Loucy (cell line): ENCODE data around the gene TMIGD3.

ENCODE experiments used
- H2AFZ ChIP-seq: fragments of 200-600 bp; sonication (generic); 2 replicates; pipeline ENCODE4 v1.6.0; 2016; ENCODE audit warnings: antibody characterized with exemption, mild to moderate bottlenecking, low read length, moderate library complexity
- H3F3A ChIP-seq: fragments of 200-600 bp; 2 replicates; pipeline ENCODE4 v1.6.0; 2016; ENCODE audit warnings: antibody characterized with exemption, low read depth, mild to moderate bottlenecking
- H3K27me3 ChIP-seq: fragments of 200-600 bp; sonication (generic); 2 replicates; pipeline ENCODE4 v1.6.1; 2014; ENCODE audit warnings: low read length, mild to moderate bottlenecking; ENCODE audit not compliant: insufficient read depth, poor library complexity, severe bottlenecking
- H3K36me3 ChIP-seq: fragments of 200-600 bp; sonication (generic); 2 replicates; pipeline ENCODE4 v1.6.1; 2016; ENCODE audit warnings: low read length; ENCODE audit not compliant: insufficient read depth
- H3K4me1 ChIP-seq: fragments of 200-600 bp; sonication (generic); 2 replicates; pipeline ENCODE4 v1.5.1; 2014; ENCODE audit warnings: low read length, mild to moderate bottlenecking; ENCODE audit not compliant: insufficient read depth, poor library complexity, severe bottlenecking
- H3K4me2 ChIP-seq: fragments of 200-600 bp; sonication (generic); 2 replicates; pipeline ENCODE4 v1.6.0; 2014; ENCODE audit warnings: antibody characterized with exemption, low read length, low read depth, mild to moderate bottlenecking; ENCODE audit not compliant: poor library complexity, severe bottlenecking
- H3K4me3 ChIP-seq: fragments of 200-600 bp; sonication (generic); 2 replicates; pipeline ENCODE4 v1.5.1; 2014; ENCODE audit warnings: low read length, mild to moderate bottlenecking, mixed read lengths; ENCODE audit not compliant: poor library complexity, severe bottlenecking
- H3K79me2 ChIP-seq: fragments of 200-600 bp; sonication (generic); 2 replicates; pipeline ENCODE4 v1.6.1; 2014; ENCODE audit warnings: low read length; ENCODE audit not compliant: insufficient read depth
- H3K9ac ChIP-seq: fragments of 200-600 bp; sonication (generic); 2 replicates; pipeline ENCODE4 v1.6.0; 2014; ENCODE audit warnings: mild to moderate bottlenecking, low read depth, low read length, moderate library complexity; ENCODE audit not compliant: poor library complexity, severe bottlenecking
- H3K9me2 ChIP-seq: fragments of 200-600 bp; sonication (generic); replicated peaks from 2 replicates; pipeline ENCODE4 v1.6.1; 2016; ENCODE audit warnings: low read depth, low read length, mixed read lengths
- H3K9me3 ChIP-seq: fragments of 200-600 bp; sonication (generic); 2 replicates; pipeline ENCODE4 v1.6.1; 2014; ENCODE audit warnings: mild to moderate bottlenecking, antibody characterized with exemption, low read length, low read depth; ENCODE audit not compliant: insufficient read depth
- H4K20me1 ChIP-seq: fragments of 200-600 bp; sonication (generic); 2 replicates; pipeline ENCODE4 v1.6.0; 2014; ENCODE audit warnings: antibody characterized with exemption, low read length, mild to moderate bottlenecking; ENCODE audit not compliant: insufficient read depth, poor library complexity, severe bottlenecking
- EZH2phosphoT487 ChIP-seq: fragments of 200-600 bp; IDR thresholded peaks from 2 replicates; pipeline ENCODE4 v1.6.1; 2018; ENCODE audit warnings: antibody characterized with exemption, mild to moderate bottlenecking, moderate library complexity, borderline replicate concordance
- TF ChIP-seq, protein P1 (sequence below): fragments of 200-600 bp; sonication (generic); conservative IDR thresholded peaks from 2 replicates; pipeline ENCODE4 v1.5.1; 2014; ENCODE audit warnings: mild to moderate bottlenecking, antibody characterized with exemption, low read length

Gene TMIGD3

DNA sequence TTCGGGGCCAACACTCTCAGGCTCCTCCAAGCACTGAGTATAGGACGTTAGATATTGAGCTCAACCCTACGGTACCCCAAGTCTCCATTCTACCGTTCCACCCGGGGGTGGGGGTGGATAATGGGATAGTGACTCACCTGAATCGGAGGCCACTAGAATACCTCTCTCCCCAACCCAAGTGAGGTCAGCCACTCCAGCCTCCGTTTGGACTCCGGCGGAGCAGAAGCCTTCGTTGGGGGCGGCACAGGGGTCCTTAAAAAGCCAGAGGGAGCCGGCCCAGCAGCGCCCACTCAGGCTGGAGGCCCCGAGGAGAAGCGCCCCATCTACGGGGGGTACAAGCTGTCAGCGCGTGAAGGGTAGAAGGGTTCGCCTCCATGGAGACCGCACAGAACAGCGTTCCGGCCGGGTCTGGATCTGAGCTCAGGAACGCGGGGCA lies 54.9 kb downstream of the TMIGD3 start:
- no peaks in the 10 kb centered on the region for H3K9me3 ChIP-seq
- peaks cover 74% of the 10 kb centered on the region for H3K4me1 ChIP-seq
- H2AFZ ChIP-seq = peak overlapping the region; percentile 54
- peak overlapping the region; percentile 84 for H3K4me2 ChIP-seq
- peaks cover 8% of the 10 kb centered on the region; the same call in 1 of the 2 replicates for H3K36me3 ChIP-seq
- H3K9ac ChIP-seq = peak overlapping the region; percentile 82
- H3K79me2 ChIP-seq = peaks cover 78% of the 10 kb centered on the region
- TF ChIP-seq EZH2phosphoT487 = no peak
- TF ChIP-seq, protein P1, sequence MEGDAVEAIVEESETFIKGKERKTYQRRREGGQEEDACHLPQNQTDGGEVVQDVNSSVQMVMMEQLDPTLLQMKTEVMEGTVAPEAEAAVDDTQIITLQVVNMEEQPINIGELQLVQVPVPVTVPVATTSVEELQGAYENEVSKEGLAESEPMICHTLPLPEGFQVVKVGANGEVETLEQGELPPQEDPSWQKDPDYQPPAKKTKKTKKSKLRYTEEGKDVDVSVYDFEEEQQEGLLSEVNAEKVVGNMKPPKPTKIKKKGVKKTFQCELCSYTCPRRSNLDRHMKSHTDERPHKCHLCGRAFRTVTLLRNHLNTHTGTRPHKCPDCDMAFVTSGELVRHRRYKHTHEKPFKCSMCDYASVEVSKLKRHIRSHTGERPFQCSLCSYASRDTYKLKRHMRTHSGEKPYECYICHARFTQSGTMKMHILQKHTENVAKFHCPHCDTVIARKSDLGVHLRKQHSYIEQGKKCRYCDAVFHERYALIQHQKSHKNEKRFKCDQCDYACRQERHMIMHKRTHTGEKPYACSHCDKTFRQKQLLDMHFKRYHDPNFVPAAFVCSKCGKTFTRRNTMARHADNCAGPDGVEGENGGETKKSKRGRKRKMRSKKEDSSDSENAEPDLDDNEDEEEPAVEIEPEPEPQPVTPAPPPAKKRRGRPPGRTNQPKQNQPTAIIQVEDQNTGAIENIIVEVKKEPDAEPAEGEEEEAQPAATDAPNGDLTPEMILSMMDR = no peak
- H4K20me1 ChIP-seq = peaks cover 23% of the 10 kb centered on the region
- H3F3A ChIP-seq = no peaks in the 10 kb centered on the region
- H3K9me2 ChIP-seq = no peaks in the 10 kb centered on the region
- H3K27me3 ChIP-seq = no peaks in the 10 kb centered on the region
- H3K4me3 ChIP-seq = peak overlapping the region; percentile 81

DNA sequence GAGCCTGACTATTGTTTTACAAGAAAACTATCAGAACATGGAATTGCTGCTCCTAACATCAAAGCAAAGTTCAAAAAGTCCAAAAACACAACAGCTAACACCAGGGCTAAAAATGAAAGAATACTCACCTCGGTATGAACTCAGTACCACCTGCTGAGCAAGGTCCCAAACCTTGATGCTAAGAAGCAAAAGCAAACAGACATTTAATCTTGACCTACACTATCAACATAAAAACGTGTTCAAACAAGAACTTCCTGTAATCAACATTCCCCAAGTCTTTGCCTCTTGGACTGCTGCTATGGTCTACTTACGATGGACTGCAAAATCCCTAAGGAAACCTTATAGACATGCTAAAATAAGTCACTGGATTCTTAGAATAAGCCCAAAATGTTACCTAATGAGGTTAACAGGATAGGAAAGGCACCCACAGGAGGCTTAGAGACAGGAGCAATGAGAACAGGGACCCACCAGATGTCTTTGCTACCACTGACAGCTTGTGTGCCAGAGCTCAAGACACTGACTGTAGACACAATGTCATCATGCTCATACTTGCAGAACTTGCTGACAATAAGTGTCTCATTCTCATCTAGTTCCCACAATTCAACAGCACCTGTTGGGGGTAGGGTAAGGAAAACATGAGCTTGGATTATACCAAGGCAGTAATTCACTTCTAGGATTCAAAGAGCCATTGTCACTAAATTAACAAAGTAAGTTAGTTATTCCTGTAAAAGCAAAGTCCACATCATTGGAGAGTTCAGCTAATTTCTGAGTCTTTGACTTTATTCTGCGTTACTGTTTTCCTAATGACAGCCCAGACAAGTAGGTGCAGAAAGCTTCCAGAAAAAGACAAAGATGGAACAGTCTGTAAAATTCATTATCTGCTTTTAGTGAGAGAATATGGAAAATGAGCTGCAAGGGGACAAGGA lies 56.2 kb downstream of the TMIGD3 start:
- H3K27me3 ChIP-seq = no peaks in the 10 kb centered on the region
- no peaks in the 10 kb centered on the region for H3K9me2 ChIP-seq
- no peak overlapping the region for H2AFZ ChIP-seq
- H3K9me3 ChIP-seq = no peaks in the 10 kb centered on the region
- peak overlapping the region; percentile 84 for H3K4me2 ChIP-seq
- H3K79me2 ChIP-seq = peaks cover 66% of the 10 kb centered on the region
- TF ChIP-seq EZH2phosphoT487 = no peak
- TF ChIP-seq, protein P1 = no peak
- peak overlapping the region; percentile 81 for H3K4me3 ChIP-seq
- H3K36me3 ChIP-seq = peaks cover 19% of the 10 kb centered on the region; the same call in 1 of the 2 replicates
- H3K9ac ChIP-seq = peak overlapping the region; percentile 82
- H3K4me1 ChIP-seq = peaks cover 65% of the 10 kb centered on the region
- no peaks in the 10 kb centered on the region for H3F3A ChIP-seq
- H4K20me1 ChIP-seq = peaks cover 14% of the 10 kb centered on the region

DNA sequence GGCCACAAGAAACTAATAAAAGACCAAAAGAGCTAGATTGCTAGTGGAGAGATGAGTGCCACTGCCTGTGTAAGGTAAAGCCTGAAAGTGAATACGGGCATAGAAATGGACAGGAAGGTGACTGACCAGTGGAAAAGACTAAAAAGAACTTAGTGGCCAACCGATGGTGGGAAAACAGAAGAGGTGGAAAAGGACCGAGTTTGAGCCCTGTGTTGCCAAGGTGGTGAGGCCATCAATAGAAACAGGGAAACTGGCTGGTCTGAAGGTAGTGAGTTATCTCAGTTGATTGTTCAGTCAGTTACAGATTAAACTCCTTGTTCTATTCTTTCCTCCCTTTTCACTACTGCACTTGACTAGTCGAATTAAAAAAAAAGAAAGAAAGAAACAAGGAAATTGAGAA lies 56.9 kb downstream of the TMIGD3 start:
- Histone ChIP-seq H3K9me3 (no peaks in the 10 kb centered on the region), H4K20me1 (peaks cover 14% of the 10 kb centered on the region), H3K27me3 (no peaks in the 10 kb centered on the region), H3K79me2 (peaks cover 59% of the 10 kb centered on the region), H3K36me3 (peaks cover 25% of the 10 kb centered on the region; the same call in 1 of the 2 replicates), H2AFZ (no peak overlapping the region), H3F3A (no peaks in the 10 kb centered on the region), H3K4me2 (peak overlapping the region; percentile 84), H3K4me3 (peak overlapping the region; percentile 81), H3K4me1 (peaks cover 60% of the 10 kb centered on the region), H3K9me2 (no peaks in the 10 kb centered on the region), H3K9ac (peak overlapping the region; percentile 82)
- TF ChIP-seq, protein P1 = no peak
- TF ChIP-seq EZH2phosphoT487 = no peak
